HG03159 (cell line): ENCODE data around the gene TAOK2.
"Not testable (repeated sequence)": the region's sequence is repeated elsewhere in the genome, so short reads cannot be mapped to it uniquely, and the experiment has no call there.

Experiments used
- ATAC-seq: cut with Tn5 transposase; IDR thresholded peaks from one replicate; pipeline ENCODE4 v1.9.1; 2021; ENCODE audit warnings: mild to moderate bottlenecking, moderate library complexity; ENCODE audit not compliant: unreplicated experiment

TAOK2 gene

GRCh38 chr16:29973384-29974246 is at the start of gene TAOK2:
Gene TAOK2 (plus strand): TSS chr16:29973868. CDS start chr16:29977773, 3,905 bp downstream.
- peak; percentile 96 for ATAC-seq

GRCh38 chr16:29925105-29925756 is 48.4 kb upstream of the TAOK2 start:
- no peak for ATAC-seq

- peak; percentile 80 for ATAC-seq
Observed at GRCh38 chr16:29925781-29926710, 47.6 kb upstream of the TAOK2 start, which contains the start of gene KCTD13. Gene KCTD13 (minus strand): TSS chr16:29926226. CDS start chr16:29926033, 193 bp downstream.

- ATAC-seq = no peak
Observed at GRCh38 chr16:29926711-29927052, 47.0 kb upstream of the TAOK2 start.

- no peak for ATAC-seq
Observed at GRCh38 chr16:29927070-29927905, 46.4 kb upstream of the TAOK2 start.

GRCh38 chr16:29931750-29932149 is 41.9 kb upstream of the TAOK2 start:
- ATAC-seq = not testable (repeated sequence)

GRCh38 chr16:29940656-29941055 is 33.0 kb upstream of the TAOK2 start:
- no peak for ATAC-seq

- ATAC-seq = no peak
Observed at GRCh38 chr16:29943846-29944799, 29.5 kb upstream of the TAOK2 start.

- no peak for ATAC-seq
Observed at GRCh38 chr16:29947897-29948296, 25.8 kb upstream of the TAOK2 start.

GRCh38 chr16:29950806-29951461 is 22.7 kb upstream of the TAOK2 start:
- ATAC-seq = no peak

GRCh38 chr16:29951625-29952365 is 21.9 kb upstream of the TAOK2 start:
- ATAC-seq = no peak

GRCh38 chr16:29958756-29959155 is 14.9 kb upstream of the TAOK2 start:
- ATAC-seq = no peak

- no peak for ATAC-seq
Observed at GRCh38 chr16:29959293-29959692, 14.4 kb upstream of the TAOK2 start.

GRCh38 chr16:29959821-29960220 is 13.8 kb upstream of the TAOK2 start:
- not testable (repeated sequence) for ATAC-seq

- ATAC-seq = no peak
Observed at GRCh38 chr16:29961127-29961478, 12.6 kb upstream of the TAOK2 start.

- peak; percentile 89 for ATAC-seq
Observed at GRCh38 chr16:29961479-29962343, 12.0 kb upstream of the TAOK2 start, which contains the start of gene TMEM219. Gene TMEM219 (plus strand): TSS chr16:29962079. CDS start chr16:29963144, 1,065 bp downstream.
